DMS53 treated with DMSO at 0.1 percent for 48 hours (cell line): Measurements from ENCODE around the gene RPE65.
"Not testable (repeated sequence)": the region's sequence is repeated elsewhere in the genome, so short reads cannot be mapped to it uniquely, and the experiment has no call there.

Experiments
- DNase-seq: peaks from one replicate; lab custom pipeline; 2025; ENCODE audit not compliant: unreplicated experiment; lab: John Stamatoyannopoulos, UW

The RPE65 gene

GRCh38 chr1:68453060-68453670 lies 3.4 kb upstream of the RPE65 start:
- no peak for DNase-seq

- DNase-seq, result no peak
Measured at GRCh38 chr1:68448365-68448764, 1.4 kb downstream of the RPE65 start.

- no peak for DNase-seq
Measured at GRCh38 chr1:68445709-68446108, 4.0 kb downstream of the RPE65 start.

- DNase-seq, result peak; percentile 67
Measured at GRCh38 chr1:68442822-68443556, 6.8 kb downstream of the RPE65 start.

GRCh38 chr1:68442006-68442405 lies 7.7 kb downstream of the RPE65 start:
- no peak for DNase-seq

- no peak for DNase-seq
Measured at GRCh38 chr1:68438310-68438709, 11.4 kb downstream of the RPE65 start.

- DNase-seq, result no peak
Measured at GRCh38 chr1:68433395-68433794, 16.4 kb downstream of the RPE65 start.

GRCh38 chr1:68431076-68431475 lies 18.7 kb downstream of the RPE65 start:
- no peak for DNase-seq

- no peak for DNase-seq
Measured at GRCh38 chr1:68429233-68429808, 20.4 kb downstream of the RPE65 start.

- no peak for DNase-seq
Measured at GRCh38 chr1:68426594-68426993, 23.2 kb downstream of the RPE65 start.

- DNase-seq, result no peak
Measured at GRCh38 chr1:68421350-68421749, 28.4 kb downstream of the RPE65 start.

- DNase-seq, result no peak
Measured at GRCh38 chr1:68409426-68409825, 40.3 kb downstream of the RPE65 start.

- peak; percentile 87 for DNase-seq
Measured at GRCh38 chr1:68401506-68401905, 48.2 kb downstream of the RPE65 start.

GRCh38 chr1:68395575-68395974 lies 54.2 kb downstream of the RPE65 start:
- not testable (repeated sequence) for DNase-seq

- not testable (repeated sequence) for DNase-seq
Measured at GRCh38 chr1:68392474-68392873, 57.3 kb downstream of the RPE65 start.

- not testable (repeated sequence) for DNase-seq
Measured at GRCh38 chr1:68385798-68386524, 63.8 kb downstream of the RPE65 start.

GRCh38 chr1:68384872-68385411 lies 64.8 kb downstream of the RPE65 start:
- no peak for DNase-seq

GRCh38 chr1:68384321-68384813 lies 65.4 kb downstream of the RPE65 start:
- peak; percentile 99 for DNase-seq

- no peak for DNase-seq
Measured at GRCh38 chr1:68383092-68383491, 66.7 kb downstream of the RPE65 start.

GRCh38 chr1:68379085-68379478 lies 70.7 kb downstream of the RPE65 start:
- DNase-seq, result no peak
